Left hindlimb (tissue), 1 donor: ENCODE results near the gene HSFX4.
"Not testable (repeated sequence)": the region's sequence is repeated elsewhere in the genome, so short reads cannot be mapped to it uniquely, and the experiment has no call there.

Experiments
- DNase-seq: peaks from one replicate; pipeline ENCODE4 v3.0.0-alpha.2; 2018

Gene HSFX4

DNA sequence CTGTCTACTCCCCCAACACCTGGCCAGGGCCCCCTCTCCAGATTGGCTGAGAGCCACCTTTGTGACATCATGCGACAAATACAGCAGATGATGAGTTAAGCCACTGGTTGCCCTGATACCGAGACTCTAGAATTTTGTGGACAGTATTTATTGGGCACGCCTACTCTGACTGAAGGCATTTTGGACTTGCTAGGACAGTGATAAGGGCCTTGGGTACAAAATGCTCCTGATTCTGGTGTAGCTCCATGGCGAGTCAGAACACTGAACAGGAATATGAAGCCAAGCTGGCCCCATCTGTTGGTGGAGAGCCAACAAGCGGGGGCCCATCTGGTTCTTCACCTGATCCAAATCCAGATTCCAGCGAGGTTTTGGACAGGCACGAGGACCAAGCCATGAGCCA, at the start of gene HSFX4:
TSS of gene HSFX4 (plus strand) at position 174 of the 400 bp plus-strand sequence. CDS start at position 246, 72 bp downstream.
- DNase-seq = not testable (repeated sequence)

- DNase-seq = no peak
These were observed 48.2 kb upstream of the HSFX4 start, which contains the start of gene MAGEA8 for GRCh38 chrX:149881081-149881711. TSS of gene MAGEA8 (plus strand) at chrX:149881183. CDS start at chrX:149884273, 3,090 bp downstream.

DNA sequence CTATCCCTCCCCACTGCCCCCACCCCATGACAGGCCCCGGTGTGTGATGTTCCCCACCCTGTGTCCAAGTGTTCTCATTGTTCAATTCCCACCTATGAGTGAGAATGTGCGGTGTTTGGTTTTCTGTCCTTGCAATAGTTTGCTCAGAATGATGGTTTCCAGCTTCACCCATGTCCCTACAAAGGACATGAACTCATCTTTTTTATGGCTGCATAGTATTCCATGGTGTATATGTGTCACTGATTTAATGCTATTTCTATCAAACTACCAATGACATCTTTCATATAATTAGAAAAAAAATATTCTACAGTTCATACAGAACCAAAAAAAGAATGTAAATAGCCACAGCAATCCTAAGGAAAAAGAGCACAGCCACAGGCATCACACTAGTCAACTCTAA, 38.5 kb upstream of the HSFX4 start:
- DNase-seq = not testable (repeated sequence)

DNA sequence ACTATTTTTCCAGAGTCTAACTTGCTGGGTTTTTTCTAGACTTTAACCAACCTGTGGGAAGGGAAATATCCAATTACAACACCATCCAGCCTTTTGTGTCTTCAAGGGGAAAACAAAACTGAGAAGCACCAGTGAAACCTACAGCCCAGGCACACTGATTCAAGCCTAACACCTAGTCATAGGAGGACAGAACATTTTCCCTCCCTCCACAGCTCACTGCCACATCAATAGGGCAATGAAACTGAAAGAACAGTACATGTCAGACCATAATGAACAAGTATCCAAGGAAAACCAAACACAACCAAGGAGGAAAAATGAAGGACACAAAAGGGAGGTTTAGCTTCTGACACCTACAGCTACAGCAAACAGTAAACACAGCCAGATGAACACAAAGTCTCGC, 30.8 kb upstream of the HSFX4 start:
- no peak for DNase-seq

GRCh38 chrX:149903889-149904748, 25.3 kb upstream of the HSFX4 start:
- no peak for DNase-seq

GRCh38 chrX:149908308-149908707, 21.1 kb upstream of the HSFX4 start:
- DNase-seq = no peak

DNA sequence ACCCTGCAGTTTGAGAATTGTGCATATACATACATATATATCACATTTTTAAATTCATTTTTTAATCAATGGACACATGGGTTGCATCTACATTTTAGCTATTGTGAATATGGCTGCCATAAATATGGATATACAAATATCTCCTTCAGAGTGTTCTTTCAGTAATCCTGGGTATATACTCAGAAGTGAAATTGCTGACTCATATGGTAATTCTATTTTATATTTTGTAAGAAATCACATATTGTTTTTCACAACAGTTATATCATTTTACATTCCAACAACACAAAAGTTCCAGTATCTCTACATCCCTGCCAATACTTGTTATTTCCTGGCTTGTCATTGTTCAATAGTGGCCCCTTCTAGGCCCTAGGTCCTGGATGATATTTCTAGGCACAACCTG, 20.6 kb upstream of the HSFX4 start:
- no peak for DNase-seq

GRCh38 chrX:149909324-149910177, 19.8 kb upstream of the HSFX4 start:
- DNase-seq = no peak

GRCh38 chrX:149910178-149910695, 19.1 kb upstream of the HSFX4 start:
- DNase-seq = no peak

DNA sequence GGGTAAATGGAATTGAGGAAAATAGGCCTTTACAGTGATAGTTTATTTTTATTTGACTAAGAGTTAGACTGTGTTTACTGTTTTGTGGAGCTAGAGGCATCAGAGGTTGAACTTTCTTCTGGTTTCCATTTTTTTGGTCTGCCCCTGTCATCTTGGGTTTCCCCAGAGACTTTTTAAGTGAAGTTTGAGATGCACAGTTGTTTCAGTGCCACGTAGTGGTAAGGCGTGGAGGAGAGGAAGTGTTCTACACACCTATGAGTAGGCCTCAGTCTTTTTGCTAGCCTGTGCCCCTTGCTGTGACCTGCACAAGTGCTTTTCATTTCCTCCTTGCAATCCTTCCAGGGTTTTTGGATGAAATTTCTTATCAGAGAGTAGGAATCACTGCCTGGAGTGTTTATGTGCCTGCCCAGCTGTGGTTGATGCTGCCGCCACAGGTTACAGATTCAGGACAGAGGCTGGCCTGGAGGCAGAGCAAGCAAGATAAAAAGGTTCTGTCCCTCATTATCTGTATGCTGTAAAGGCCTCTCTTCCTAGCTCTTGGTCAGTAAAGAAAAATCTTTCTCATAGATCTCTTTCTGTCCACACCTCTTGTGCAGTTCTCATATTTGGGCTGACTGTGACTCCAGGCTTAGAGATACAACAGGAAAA, 12.5 kb upstream of the HSFX4 start:
- no peak for DNase-seq

- DNase-seq = not testable (repeated sequence)
These were observed 5.5 kb upstream of the HSFX4 start for GRCh38 chrX:149923836-149924235.

DNA sequence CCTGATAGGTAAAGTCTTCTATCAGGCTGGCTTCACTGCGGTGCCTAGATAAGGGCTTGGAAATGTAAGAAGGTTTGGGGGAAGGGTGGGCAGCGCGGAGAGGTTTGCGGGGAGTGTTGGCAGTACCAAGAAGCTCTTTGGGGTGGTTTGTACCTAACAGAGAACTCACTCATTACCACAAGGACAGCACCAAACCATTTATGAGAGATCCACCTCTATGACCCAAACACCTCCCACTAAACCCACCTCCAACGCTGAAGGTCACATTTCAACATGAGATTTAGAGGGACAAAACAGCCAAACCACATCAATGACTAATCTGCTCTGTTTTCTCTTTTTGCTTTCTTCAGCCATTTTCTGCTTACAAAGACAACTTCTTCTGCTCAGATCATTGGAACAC, 4.9 kb upstream of the HSFX4 start:
- DNase-seq = not testable (repeated sequence)

- DNase-seq = not testable (repeated sequence)
These were observed 2.0 kb upstream of the HSFX4 start for GRCh38 chrX:149927245-149927963.

DNA sequence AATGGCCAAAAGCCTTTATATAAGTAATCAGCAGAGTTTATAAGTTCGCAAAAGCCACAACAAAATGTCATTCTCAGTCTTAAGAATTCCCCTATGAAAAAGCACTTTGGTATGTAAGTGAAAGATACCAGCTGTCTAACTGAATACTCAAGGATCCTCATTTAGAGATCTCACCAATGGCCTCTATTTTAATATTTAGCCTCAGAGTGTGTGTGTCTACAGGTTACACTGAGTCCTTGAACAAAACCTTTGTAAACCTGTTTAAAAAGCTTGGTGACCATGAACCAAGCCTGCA, 1.5 kb upstream of the HSFX4 start:
- not testable (repeated sequence) for DNase-seq

- not testable (repeated sequence) for DNase-seq
These were observed 738 bp upstream of the HSFX4 start for GRCh38 chrX:149928635-149929034.

DNA sequence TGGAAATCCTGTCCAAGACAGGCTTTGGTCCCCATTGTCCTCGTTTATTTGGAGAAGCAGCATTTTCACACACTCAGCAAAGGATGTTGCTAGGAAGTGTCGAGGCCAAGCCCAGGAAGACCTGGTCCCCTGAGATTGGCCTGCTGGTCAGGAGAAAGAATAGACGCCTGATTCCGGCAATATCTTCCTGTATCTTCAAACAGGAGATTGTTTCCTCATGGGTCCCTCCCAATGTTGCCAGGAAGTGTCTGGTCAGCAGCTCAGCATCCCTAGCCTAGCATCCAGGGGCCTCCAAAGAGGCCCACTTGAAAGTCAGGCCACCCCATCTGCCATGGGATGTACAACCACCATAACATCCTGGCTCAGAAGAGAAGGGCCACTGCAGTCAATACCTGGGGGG, 2.0 kb downstream of the HSFX4 start:
- DNase-seq = not testable (repeated sequence)

DNA sequence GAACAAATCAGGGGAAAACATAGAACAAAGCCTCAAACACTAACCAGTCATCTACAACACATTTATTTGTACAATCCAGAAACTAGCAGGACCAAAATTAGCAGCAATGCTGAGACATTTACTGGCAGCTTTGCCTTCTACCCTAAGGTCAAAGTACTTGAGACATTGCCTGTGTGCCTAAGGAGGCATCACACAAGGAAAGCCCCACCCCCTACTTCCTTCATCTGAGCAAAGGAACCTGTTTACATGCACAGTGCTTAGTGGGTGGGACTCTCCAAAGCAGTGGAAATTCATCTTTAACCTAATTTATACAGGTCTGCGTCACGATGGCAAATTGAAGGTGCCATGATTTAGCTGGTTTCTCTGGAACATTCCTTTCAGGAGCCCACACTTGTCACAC, 2.8 kb downstream of the HSFX4 start:
- not testable (repeated sequence) for DNase-seq

DNA sequence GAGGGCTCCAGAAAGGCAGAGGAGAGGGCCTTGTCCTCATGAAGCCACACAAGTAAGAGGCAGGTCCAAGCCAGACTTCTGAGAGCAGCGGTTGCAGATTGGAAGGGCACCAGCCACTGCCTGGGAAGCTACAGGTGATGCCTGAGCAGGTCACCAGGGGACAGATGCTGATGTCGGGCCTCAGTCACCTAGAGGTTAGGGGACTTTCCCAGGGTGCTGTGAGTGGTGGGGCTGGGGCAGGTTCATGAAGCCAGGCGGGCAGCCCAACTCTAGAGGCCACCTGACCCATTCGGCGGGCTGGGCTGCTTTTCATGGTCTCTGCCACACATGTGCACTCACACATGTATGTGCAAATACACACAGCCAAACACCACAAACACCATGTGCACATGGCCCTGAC, 3.6 kb downstream of the HSFX4 start:
- not testable (repeated sequence) for DNase-seq

DNA sequence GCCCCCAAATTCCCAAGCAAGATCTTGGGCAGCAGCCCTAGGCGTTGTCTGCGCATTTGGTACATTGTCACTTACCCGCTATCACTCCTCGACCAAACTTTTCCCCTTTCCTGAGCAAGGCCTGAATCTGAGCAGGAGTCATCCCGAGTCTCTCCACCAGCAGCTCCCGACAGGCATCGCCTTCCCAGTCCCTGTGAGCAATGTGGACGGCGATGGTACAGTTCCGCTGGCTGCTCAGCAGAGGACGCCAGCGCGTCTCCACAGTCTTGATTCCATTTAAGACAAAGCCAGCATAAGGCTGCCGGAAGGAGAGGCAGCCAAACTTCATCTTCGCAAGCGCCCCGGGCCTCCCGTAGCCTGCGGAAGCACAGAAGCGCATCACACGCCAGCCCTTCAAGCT, 4.2 kb downstream of the HSFX4 start:
- DNase-seq = not testable (repeated sequence)

DNA sequence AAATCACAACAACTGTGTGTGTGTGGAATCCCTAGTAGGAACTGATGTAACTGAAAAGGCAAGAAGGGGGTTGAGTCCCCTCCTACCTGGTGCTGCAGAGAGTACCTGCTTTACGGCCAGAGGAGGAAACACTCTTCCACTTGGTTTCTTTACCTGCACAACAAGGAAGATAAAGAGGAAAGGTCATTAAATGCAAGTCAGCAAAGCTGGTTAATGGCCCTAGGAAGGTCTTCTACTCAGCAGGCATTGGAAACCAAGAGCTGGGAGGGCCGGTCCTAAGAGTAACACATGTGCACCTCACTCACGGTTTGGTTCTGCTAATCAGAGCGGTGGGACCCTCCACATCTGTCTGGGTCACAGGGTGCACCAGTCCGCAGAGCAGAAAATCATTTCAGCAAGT, 8.0 kb downstream of the HSFX4 start:
- DNase-seq = not testable (repeated sequence)

DNA sequence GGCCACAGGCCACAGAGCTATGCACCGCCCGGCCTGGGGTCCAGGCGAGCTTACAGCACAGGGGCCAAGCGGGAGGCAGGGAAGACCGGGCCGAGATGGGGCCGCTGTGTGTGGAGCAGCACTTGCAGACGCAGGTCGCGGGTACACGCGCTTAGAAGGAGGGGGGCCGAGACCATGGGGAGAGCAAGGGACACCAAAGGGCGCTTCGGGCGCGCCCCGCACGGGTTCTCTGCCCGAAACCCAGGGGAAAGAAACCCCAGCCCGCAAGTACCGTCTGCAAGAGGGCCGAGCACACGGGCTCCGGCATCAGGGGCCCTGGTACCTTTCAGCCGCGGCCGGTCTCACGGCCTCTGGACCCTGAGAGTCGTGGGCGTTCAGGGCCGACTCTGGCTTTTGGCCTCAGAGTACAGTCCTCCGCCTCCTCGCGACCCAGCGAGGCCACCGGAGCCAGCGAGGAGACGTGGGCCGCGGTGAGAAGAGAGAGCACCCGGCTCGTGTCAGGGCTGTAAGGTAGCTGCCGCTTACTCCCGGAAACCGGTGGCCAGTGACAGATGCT, 8.6 kb downstream of the HSFX4 start:
- DNase-seq = peak; percentile 42
